ENCODE results near the gene F13A1.

The F13A1 gene

DNA sequence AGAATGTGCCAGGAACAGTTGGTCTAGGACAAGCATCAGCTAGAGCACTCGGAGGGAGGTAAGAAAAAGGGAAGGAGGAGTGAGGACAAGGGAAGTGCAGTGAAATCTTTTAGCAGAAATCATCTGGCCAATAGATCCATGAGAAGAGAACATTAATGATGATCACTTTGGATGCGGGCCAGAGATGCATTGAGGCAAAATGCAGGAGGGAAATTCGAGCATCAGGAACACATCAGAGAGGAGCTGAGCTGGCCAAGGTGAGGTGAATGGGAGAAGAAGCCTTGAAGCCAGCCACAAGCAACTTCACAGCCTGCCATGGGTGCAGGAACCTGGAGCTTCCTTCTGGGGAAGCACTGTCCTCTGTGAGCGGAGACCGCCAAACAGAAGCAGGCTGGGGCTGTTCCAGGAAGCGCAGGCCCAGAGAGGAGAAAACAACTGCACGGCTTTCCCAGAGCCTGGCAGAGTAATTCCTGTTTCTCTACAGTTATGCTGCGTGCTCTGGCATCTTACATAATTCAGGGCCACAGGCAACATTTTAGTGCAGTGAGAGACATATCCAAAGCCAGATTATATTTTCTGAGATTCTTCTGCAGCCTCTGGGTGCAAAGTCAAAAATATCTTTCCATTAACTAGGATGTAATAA lies 143.8 kb downstream of the F13A1 start:
- DNase-seq (ENCODE audit: low spot score): no peak
- TF ChIP-seq, protein P1, sequence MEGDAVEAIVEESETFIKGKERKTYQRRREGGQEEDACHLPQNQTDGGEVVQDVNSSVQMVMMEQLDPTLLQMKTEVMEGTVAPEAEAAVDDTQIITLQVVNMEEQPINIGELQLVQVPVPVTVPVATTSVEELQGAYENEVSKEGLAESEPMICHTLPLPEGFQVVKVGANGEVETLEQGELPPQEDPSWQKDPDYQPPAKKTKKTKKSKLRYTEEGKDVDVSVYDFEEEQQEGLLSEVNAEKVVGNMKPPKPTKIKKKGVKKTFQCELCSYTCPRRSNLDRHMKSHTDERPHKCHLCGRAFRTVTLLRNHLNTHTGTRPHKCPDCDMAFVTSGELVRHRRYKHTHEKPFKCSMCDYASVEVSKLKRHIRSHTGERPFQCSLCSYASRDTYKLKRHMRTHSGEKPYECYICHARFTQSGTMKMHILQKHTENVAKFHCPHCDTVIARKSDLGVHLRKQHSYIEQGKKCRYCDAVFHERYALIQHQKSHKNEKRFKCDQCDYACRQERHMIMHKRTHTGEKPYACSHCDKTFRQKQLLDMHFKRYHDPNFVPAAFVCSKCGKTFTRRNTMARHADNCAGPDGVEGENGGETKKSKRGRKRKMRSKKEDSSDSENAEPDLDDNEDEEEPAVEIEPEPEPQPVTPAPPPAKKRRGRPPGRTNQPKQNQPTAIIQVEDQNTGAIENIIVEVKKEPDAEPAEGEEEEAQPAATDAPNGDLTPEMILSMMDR (IDR thresholded peaks at IDR 0.05; ENCODE audit: extremely low read depth, missing control alignments): no peak

DNA sequence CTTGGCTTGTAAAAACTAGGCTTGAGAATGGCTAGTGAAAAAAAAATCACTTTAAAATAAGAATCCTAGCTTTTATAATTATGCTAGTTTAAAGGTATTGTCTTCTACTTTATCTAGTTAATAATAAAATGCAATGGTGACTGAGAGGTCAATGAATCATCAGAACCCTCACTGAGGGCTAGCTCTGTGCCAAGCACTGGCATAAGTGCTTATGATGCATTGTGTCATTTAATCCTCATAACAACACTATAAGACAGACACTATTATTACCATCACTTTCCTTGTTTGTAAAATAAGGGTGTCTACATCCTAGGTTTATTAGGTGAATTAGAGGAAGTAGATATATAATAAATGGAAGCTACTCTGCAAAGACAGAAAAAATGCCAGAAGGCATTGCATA lies 144.3 kb downstream of the F13A1 start:
- no peak for DNase-seq (ENCODE audit: low spot score)

DNA sequence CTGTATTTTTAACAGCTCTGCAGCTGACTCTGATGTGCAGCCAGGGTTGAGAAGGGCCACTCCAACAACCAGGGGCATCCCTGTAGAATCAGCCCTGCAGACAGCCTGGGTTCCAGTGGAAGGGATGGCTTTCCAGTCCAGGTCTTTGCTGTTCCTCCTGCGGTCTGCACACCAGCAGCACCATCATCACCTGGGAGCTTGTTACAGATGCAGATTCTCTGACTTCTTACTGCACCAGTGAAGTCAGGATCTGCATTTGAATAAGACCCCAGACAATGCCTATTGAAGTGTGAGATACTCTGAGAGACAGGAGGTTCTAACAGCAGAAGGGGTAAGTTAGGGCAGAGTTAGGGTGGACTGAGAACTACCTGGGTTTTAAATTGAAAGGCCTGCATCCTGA lies 151.3 kb downstream of the F13A1 start:
- TF ChIP-seq, protein P1 (IDR thresholded peaks at IDR 0.05; ENCODE audit: extremely low read depth, missing control alignments): no peak
- no peak for DNase-seq (ENCODE audit: low spot score)

More for the DNA sequence above, 144.3 kb downstream of the F13A1 start:
- TF ChIP-seq, protein P1 (IDR thresholded peaks at IDR 0.05; ENCODE audit: extremely low read depth, missing control alignments): no peak

DNA sequence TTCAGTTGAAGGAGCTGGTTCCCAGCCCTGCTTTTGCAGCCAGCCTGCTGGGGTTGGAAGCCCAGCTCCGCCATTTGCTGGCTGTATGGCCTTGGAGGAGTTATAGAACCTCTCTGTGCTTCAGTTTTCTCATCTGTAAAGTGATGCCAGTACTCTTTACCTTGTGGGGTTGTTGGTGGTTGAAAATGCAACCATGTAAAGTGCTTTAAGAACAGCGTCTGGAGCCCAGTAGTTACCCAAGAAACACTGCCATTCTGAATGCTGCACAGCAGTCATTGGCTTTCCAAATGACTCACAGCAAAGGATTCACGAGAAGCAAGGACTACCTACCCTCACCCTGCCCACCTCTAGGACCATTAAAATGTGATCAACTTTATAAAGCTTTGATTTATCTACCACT lies 154.4 kb downstream of the F13A1 start:
- TF ChIP-seq, protein P1 (IDR thresholded peaks at IDR 0.05; ENCODE audit: extremely low read depth, missing control alignments): no peak
- DNase-seq (ENCODE audit: low spot score): no peak

DNA sequence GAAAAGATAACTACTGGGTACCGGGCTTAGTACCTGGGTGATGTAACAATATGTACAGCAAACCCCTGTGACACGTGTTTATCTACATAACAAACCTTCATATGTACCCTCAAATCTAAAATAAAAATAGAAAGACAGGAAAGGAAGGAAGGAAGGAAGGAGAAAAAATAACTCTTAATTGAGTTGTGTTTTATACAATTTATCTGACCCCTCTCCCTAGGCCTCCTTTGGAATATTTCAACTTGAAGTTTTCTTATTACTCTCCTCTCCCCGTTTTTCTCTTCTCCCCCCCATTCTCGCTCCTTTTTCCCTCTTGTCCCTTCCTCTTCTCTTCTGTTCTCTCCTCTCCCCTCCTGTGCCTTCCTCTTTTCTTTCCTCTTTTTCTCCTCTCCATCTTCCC lies 156.1 kb downstream of the F13A1 start:
- TF ChIP-seq, protein P1 (IDR thresholded peaks at IDR 0.05; ENCODE audit: extremely low read depth, missing control alignments): no peak
- no peak for DNase-seq (ENCODE audit: low spot score)

DNA sequence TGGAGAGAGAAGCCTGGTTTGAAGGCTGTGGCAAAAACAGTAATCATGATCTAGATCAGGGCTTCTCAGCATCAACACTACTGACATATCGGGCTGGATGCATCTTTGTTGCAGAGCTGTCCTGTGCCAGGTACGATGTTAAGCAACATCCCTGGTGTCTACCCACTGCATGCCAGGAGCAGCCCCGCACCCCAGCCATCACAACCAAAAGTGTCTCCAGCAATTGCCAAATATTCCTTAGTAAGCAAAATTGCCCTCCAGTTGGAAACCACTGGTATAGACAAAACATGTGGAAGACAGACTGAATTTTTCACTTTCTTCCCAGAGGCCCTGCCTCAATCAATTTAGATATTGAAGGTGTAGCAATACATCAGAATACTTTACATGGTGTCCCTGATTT lies 166.1 kb downstream of the F13A1 start:
- TF ChIP-seq, protein P1 (IDR thresholded peaks at IDR 0.05; ENCODE audit: extremely low read depth, missing control alignments): no peak
- no peak for DNase-seq (ENCODE audit: low spot score)

DNA sequence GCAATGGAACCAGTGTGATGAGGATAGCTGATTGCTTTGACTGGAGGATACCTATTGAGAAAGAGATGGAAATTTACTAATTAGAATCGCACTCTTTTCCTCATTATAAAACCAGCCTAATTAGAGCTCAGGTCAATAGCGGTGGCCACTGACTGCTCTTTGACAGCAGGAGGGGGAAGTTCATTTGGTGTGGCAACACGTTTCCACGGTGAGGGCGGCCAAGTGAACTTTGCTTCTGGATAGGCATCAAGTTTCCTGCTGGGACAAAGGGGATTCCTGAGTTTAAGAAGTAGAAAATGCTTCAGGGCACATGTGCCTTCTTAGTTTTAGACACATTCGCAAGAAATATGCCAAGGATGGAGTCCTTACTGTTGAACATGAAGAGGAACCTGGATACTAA lies 168.4 kb downstream of the F13A1 start:
- TF ChIP-seq, protein P1 (IDR thresholded peaks at IDR 0.05; ENCODE audit: extremely low read depth, missing control alignments): no peak
- DNase-seq (ENCODE audit: low spot score): no peak
